Mononuclear cell (primary cell): ENCODE results near the gene BBS4. TPM values are rescaled to one million over a fixed set of nuclear protein-coding genes. Genes with fewer than 3 reads are reported as not detected.

Source experiments
- H3K27me3 ChIP-seq: 2 replicates; pipeline ENCODE4 v1.6.0; 2011; ENCODE audit warnings: low read length, control low read depth; ENCODE audit not compliant: insufficient read depth
- H3K4me1 ChIP-seq: 2 replicates; pipeline ENCODE4 v1.5.1; 2011; ENCODE audit warnings: mild to moderate bottlenecking, low read length, control low read depth; ENCODE audit not compliant: insufficient read depth
- H3K4me3 ChIP-seq: 2 replicates; pipeline ENCODE4 v1.5.1; 2011; ENCODE audit warnings: mild to moderate bottlenecking, low read length, moderate library complexity
- H3K9me3 ChIP-seq: 2 replicates; pipeline ENCODE4 v1.5.1; 2011; ENCODE audit warnings: low read depth, mild to moderate bottlenecking, control low read depth, low read length
- total RNA-seq: library from RNA; depleted of rRNA; stranded (reverse); fragments of >200 nt; gene quantifications from one replicate; pipeline ENCODE4 v1.2.3, GENCODE V29; 2012

BBS4 gene
- total RNA-seq, 1 donor: 6.4 TPM

GRCh38 chr15:72770673-72771328 is 84.8 kb downstream of the BBS4 start:
- H3K27me3 ChIP-seq: no peaks in the 10 kb centered on the region
- no peak overlapping the region for H3K4me3 ChIP-seq
- peaks cover 16% of the 10 kb centered on the region for H3K9me3 ChIP-seq
- H3K4me1 ChIP-seq: peaks cover 18% of the 10 kb centered on the region

- Histone ChIP-seq H3K9me3 (peaks cover 16% of the 10 kb centered on the region), H3K4me3 (no peak overlapping the region), H3K4me1 (peaks cover 23% of the 10 kb centered on the region), H3K27me3 (no peaks in the 10 kb centered on the region)
Measured at GRCh38 chr15:72771329-72771725, 85.3 kb downstream of the BBS4 start.

GRCh38 chr15:72774696-72775383 is 88.8 kb downstream of the BBS4 start:
- Histone ChIP-seq H3K4me3 (no peak overlapping the region), H3K9me3 (no peaks in the 10 kb centered on the region), H3K27me3 (no peaks in the 10 kb centered on the region), H3K4me1 (peaks cover 28% of the 10 kb centered on the region)

DNA sequence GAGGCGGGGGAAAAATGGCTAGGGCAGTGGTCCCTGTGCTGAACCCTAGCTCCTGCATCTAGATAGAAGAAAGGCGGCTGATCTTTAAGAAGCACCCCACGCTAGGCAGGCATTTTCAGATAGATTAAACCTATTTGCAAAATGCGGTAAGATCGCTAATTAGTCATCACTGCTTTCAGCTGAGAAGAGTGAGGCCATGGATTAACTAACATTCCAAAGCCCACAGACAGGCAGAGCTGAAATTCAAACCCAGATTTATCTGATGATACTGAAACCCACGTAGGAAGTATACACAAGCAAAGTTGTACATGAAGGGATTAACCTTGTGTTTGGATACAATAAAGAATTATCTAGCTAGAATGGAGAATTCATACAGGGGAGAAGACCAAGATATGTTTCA is 92.8 kb downstream of the BBS4 start:
- no peaks in the 10 kb centered on the region for H3K9me3 ChIP-seq
- peaks cover 55% of the 10 kb centered on the region for H3K4me1 ChIP-seq
- no peaks in the 10 kb centered on the region for H3K27me3 ChIP-seq
- no peak overlapping the region for H3K4me3 ChIP-seq

GRCh38 chr15:72781631-72782030 is 95.6 kb downstream of the BBS4 start:
- Histone ChIP-seq H3K9me3 (no peaks in the 10 kb centered on the region), H3K4me3 (no peak overlapping the region), H3K4me1 (peaks cover 58% of the 10 kb centered on the region), H3K27me3 (no peaks in the 10 kb centered on the region)

DNA sequence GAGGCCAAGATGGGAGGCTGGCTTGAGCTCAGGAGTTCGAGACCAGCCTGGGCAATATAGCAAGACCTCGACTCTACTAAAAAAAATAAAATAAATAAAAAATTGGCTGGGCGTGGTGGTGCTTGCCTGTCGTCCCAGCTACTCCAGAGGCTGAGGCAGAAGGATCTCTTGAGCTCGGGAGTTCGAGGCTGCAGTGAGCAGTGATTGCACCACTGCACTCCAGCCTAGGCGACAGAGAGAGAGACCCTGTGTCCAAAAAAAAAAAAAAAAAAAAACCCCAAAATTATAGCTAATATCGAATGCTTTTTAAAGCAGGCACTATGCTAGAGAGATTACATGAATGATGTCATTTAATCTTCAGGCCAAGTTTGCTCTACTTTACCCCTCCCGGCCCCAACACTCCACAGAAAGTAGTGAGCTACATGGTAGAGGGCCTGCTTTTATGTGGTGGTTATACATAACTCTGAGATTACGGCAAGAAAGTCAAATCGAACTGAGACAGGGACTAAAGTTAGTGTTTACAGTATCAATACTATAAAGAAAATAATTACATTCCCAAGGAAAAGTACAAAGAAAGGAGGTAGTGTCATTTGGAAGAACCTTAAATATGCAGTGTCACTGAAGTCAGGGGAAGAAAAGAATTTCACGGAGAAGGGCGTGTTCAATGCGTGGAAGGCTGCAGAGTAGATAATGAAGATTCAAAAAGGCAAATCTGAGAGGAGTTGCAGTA is 96.4 kb downstream of the BBS4 start:
- H3K4me1 ChIP-seq: peaks cover 58% of the 10 kb centered on the region
- no peaks in the 10 kb centered on the region for H3K27me3 ChIP-seq
- peak overlapping the region; percentile 99 for H3K4me3 ChIP-seq
- H3K9me3 ChIP-seq: no peaks in the 10 kb centered on the region

DNA sequence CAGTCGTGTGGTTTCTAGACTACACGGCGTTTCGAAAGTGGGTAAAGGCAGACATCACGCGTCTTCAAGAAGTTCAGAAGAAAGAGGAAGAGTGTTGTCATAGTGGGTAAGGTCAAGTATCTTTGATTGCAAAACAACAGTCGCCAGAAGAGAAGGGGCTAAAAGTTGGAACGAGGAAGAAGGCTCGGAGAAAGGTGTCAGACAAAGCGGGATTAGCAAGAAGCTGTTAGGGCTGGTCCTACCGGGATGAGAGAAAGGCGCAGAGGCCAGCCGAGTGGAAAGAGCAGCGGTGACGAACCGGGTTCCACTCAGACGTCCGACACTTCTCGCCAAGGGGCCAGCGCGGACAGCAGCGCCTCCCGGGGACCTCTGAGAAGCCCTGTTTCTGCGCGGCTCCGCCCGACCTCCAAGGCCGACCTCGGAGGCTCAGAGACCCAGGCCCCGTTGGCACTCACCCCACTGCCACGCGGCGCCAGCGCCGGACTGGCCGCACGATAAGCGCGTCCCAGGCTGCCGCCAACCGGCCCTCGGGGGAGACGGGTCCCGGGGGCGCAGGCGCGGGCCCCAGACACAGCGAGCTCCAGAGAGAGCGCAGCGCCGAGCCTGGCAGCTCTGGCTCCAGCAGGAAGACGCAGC is 97.1 kb downstream of the BBS4 start:
- peaks cover 58% of the 10 kb centered on the region for H3K4me1 ChIP-seq
- no peaks in the 10 kb centered on the region for H3K27me3 ChIP-seq
- no peaks in the 10 kb centered on the region for H3K9me3 ChIP-seq
- peak overlapping the region; percentile 99 for H3K4me3 ChIP-seq

DNA sequence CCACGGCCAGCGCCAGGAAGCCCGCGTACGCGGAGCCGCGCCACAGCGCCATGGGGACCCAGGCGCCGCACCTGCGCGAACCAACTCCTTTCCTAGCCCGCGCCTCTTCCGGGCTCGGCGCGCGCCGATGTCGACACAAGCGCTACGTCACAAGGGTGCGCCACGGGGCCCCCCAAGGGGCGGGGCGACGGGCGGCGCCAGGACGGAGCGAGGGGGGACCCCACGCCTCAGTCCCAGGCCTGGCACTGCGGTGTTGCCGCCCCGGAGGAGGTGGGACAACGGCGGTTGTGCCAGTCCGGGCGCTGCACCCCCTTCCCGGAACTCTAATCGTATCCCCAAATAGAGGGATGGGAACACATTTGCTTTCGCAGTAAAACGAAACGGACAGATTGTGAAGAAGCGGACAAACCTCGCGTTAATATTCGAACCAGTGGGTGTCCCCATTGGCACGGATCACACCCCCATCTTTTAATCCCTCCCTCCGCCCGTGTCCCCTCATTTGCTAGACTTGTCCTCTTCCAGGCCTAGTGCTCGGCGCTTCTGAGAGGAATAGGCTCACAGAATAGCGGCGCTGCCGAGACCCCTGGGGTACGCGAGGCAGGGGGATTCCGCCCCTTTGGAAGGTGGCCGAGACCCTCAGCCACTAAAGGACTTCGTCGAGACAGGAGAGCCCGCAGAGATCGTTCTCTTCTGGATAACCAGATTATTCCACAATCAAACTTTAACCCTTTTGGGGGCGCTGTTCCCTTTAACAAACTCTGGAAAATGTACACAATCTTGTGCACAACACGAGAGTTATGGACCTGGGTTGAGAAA is 97.8 kb downstream of the BBS4 start, which contains the start of gene ADPGK:
Gene ADPGK (minus strand): TSS at position 119 of the 816 bp plus-strand sequence. CDS start 67 bp downstream, at position 52.
- Histone ChIP-seq H3K9me3 (no peaks in the 10 kb centered on the region), H3K4me3 (peak within 1 kb of the TSS; percentile 99), H3K27me3 (no peaks in the 10 kb centered on the region), H3K4me1 (peaks cover 53% of the 10 kb centered on the region)

DNA sequence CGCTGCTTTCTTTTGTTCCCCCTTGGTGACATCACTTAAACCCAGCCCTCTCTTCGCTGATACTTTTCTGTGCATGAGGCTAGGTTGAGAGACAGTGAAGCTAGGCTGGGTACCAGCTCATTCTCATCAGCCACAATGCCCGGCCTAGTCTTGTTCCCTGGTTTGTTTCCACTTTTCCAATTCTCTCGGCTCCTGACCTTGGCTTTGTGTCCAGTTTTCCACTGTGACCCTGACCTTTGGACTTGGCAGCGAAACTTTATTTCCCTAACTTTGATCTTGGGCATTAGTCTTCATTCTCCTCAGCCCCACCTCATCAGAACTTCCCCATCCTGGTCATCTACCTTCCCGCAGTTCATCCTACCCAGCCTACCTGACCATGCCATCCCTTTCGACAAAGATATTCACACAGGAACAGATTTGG is 98.5 kb downstream of the BBS4 start:
- no peaks in the 10 kb centered on the region for H3K27me3 ChIP-seq
- H3K4me1 ChIP-seq: peaks cover 53% of the 10 kb centered on the region
- peak overlapping the region; percentile 99 for H3K4me3 ChIP-seq
- H3K9me3 ChIP-seq: no peaks in the 10 kb centered on the region

- H3K4me1 ChIP-seq: peaks cover 50% of the 10 kb centered on the region
- no peaks in the 10 kb centered on the region for H3K27me3 ChIP-seq
- H3K4me3 ChIP-seq: no peak overlapping the region
- no peaks in the 10 kb centered on the region for H3K9me3 ChIP-seq
Measured at GRCh38 chr15:72785432-72785831, 99.4 kb downstream of the BBS4 start.

DNA sequence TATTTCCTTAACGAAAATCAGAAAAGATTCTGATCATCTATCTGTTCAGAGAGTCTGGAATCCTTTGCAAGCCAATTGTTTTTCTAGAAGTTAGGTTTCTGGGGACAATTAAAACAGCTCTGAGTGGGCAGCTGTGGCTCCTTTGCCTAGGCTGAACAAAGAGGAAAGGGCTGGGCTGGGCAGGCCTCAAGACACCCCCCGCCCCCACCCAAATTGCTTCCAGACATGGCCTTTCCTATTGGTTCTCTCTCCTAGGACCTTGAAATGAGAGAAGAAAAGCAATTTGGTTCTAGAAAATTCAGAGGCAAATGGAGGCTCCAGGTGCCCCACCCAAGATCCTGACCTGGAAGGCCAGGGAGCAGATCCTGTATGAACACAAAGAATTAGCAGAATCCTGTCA is 99.8 kb downstream of the BBS4 start:
- H3K4me3 ChIP-seq: no peak overlapping the region
- H3K27me3 ChIP-seq: no peaks in the 10 kb centered on the region
- peaks cover 46% of the 10 kb centered on the region for H3K4me1 ChIP-seq
- H3K9me3 ChIP-seq: no peaks in the 10 kb centered on the region

DNA sequence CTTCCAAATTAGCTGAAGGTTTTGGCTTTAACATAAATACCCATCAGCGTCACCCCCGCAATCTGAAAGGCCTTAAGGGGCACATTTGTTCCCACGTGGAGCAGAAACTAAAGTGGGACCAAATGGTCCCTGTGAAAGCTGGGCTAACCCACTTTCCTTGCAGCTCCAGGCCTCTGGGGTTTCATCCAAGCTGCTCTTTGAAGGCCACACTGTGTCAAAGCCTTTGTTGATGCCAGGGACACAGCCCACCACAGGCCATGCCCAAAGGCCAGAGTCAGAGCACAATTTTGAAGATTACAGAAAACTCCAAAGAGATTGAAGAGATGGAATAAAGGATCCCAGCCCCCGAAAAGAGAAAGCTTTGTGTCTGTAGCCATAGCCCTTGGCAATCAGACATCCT is 100.2 kb downstream of the BBS4 start:
- no peak overlapping the region for H3K4me3 ChIP-seq
- H3K4me1 ChIP-seq: peaks cover 42% of the 10 kb centered on the region
- no peaks in the 10 kb centered on the region for H3K9me3 ChIP-seq
- H3K27me3 ChIP-seq: no peaks in the 10 kb centered on the region

DNA sequence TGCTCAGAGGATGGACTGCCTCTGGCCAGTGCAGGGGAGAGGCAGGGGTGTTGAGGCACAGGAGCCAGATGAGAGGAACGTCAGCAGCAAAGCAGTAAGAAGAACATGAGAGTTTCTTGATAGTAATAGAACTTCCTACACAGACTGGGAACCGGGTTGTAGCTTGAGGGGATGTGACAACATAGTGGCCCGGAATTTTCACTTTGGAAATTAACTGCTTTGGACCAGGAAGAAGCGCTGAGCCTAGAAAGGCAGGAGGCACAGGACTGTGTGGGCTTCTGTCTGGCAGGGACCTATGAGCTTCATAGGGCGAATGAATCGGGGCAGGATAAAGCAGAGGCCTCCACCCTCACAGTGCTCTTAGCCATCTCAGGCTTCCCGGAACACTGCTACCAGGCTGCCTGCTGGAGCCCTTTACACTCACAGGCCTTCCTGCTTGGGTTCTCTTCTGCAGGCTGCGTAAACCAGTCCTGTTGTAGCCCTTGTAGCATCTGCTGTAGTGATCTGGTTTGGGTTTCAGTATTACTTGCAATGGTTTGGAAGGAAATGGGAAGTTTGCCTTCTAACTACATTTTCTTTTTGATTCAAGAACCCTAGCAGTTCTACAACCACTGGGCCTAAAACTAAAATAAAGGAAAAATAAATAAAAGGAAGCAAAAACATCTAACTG is 100.8 kb downstream of the BBS4 start:
- Histone ChIP-seq H3K4me3 (no peak overlapping the region), H3K4me1 (peaks cover 37% of the 10 kb centered on the region), H3K27me3 (no peaks in the 10 kb centered on the region), H3K9me3 (no peaks in the 10 kb centered on the region)

DNA sequence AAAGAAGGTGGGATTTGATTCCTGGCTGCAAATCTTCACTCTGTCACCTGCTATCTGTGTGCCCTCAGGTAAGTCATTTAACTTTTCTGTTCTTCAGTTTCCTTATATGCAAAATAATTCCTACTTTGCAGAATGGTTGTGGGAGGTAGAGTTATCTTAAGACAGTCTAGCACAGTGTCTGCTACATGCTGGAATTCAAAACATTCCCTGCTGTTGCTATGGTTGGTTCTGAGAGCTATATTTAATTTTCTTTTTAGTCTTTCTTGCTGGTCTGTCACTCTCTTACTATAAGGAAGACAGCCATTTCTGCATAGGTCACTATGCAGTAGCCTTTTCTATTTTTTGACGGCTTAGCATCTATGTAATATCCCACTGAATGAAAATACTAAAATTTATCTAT is 101.5 kb downstream of the BBS4 start:
- no peak overlapping the region for H3K4me3 ChIP-seq

More for the DNA sequence above, 101.5 kb downstream of the BBS4 start:
- no peaks in the 10 kb centered on the region for H3K27me3 ChIP-seq
- peaks cover 30% of the 10 kb centered on the region for H3K4me1 ChIP-seq
- no peaks in the 10 kb centered on the region for H3K9me3 ChIP-seq
